Sigmoid colon (tissue), 7 donors: Measurements from ENCODE around the gene MORN5. TPM values are rescaled to one million over a fixed set of nuclear protein-coding genes. Genes with fewer than 3 reads are reported as not detected.

Experiments
- DNase-seq: peaks from one replicate; pipeline ENCODE4 v3.0.0-alpha.2; 2019
- H3K27ac ChIP-seq, 4 donors: fragments of 200-600 bp; sonication (generic); one replicate each; pipeline ENCODE4 v1.5.1; 2016 to 2019; ENCODE audit warnings: mild to moderate bottlenecking in 1 of 4
- H3K27me3 ChIP-seq, 3 donors: fragments of 200-600 bp; sonication (generic); one replicate each; pipeline ENCODE4 v1.5.1; 2019; ENCODE audit warnings: mild to moderate bottlenecking in 1 of 3
- H3K36me3 ChIP-seq, 4 donors: fragments of 200-600 bp; sonication (generic); one replicate each; pipeline ENCODE4 v1.5.1; 2016 to 2019
- H3K4me1 ChIP-seq, 4 donors: fragments of 200-600 bp; sonication (generic); one replicate each; pipeline ENCODE4 v1.5.1; 2017 to 2019
- H3K4me3 ChIP-seq, 4 donors: fragments of 200-600 bp; sonication (generic); one replicate each; pipeline ENCODE4 v1.5.1; 2017 to 2019; ENCODE audit warnings: mild to moderate bottlenecking in 2 of 4, moderate library complexity in 1 of 4
- H3K9me3 ChIP-seq, 4 donors: fragments of 200-600 bp in 3 of 4; sonication (generic) in 3 of 4; one replicate each; pipeline versions ENCODE4 v1.5.1 to v1.6.1; 2013 to 2019
- EP300 ChIP-seq, 4 donors: sonication (generic); formaldehyde crosslinking; IDR thresholded peaks; one replicate each; pipeline ENCODE4 v1.6.1; 2017; ENCODE audit warnings: antibody characterized with exemption in 4 of 4
- POLR2A ChIP-seq, 2 donors: fragments of 450-650 bp; IDR thresholded peaks; one replicate each; pipeline ENCODE4 v1.6.1; 2016; ENCODE audit warnings: antibody characterized with exemption in 2 of 2, mild to moderate bottlenecking in 2 of 2, moderate library complexity in 2 of 2
- POLR2AphosphoS5 ChIP-seq, 4 donors: sonication (generic); formaldehyde crosslinking; IDR thresholded peaks; one replicate each; pipeline ENCODE4 v1.6.1; 2017; ENCODE audit warnings: antibody characterized with exemption in 4 of 4
- WGBS, 2 donors: extraction: QIAGEN DNeasy Blood & Tissue Kit; methylation state at CpG; one replicate each; pipeline ENCODE4 v1.1.7; 2013; 5-methylcytosine and 5-hydroxymethylcytosine counted together
- intact Hi-C: fragments of 100-400 bp; cut with DNase I; formaldehyde crosslinking; loops from one replicate; pipeline ENCODE4 v1.15.1; 2023
- polyA plus RNA-seq, 3 donors: library from polyadenylated mRNA; stranded (reverse); fragments of 200-250 nt; gene quantifications; one replicate each; pipeline ENCODE4 v1.2.3, GENCODE V29; 2013
- small RNA-seq, 3 donors: library from RNA; depleted of rRNA; stranded (forward); fragments of <200 nt; gene quantifications; one replicate each; pipeline ENCODE3, GENCODE V24; 2016
- total RNA-seq, 4 donors: library from RNA; depleted of rRNA; stranded (reverse); fragments of >200 nt; gene quantifications; one replicate each; pipeline ENCODE4 v1.1.0, GENCODE V29; 2016
- TF ChIP-seq, protein P1 (sequence below), 4 experiments: fragments of 450-650 bp in 3 of 4; fragments of 200-600 bp in 1 of 4; IDR thresholded peaks; one replicate each; pipeline ENCODE4 v1.5.1; 2016 to 2019; ENCODE audit warnings: antibody characterized with exemption in 4 of 4, mild to moderate bottlenecking in 3 of 4, moderate library complexity in 2 of 4
- donor health status: healthy with polysubstance abuse.
- donor health status: Bipolar disorder and iron deficiency.
- donor health status: healthy.

Gene MORN5
- total and polyA plus RNA-seq, 7 donors: 2.4 to 45.7 (median 30.3) TPM; not detected in 1

- Histone ChIP-seq H3K27ac (no peak overlapping the region), H3K9me3 (no peaks in the 10 kb centered on the region), H3K27me3 (no peaks in the 10 kb centered on the region), H3K36me3 (peaks cover 10 to 91% (median 56%) of the 10 kb centered on the region in 4 donors), H3K4me3 (no peak overlapping the region), H3K4me1 (peaks cover 0 to 4% (median 0%) of the 10 kb centered on the region in 4 donors)
- 78 to 86% methylated on average over 3 of the region's 3 CpGs for WGBS, 2 donors
- intact Hi-C loops: no loop called here
- TF ChIP-seq EP300 (IDR thresholded peaks at IDR 0.05): no peak
- TF ChIP-seq, protein P1, sequence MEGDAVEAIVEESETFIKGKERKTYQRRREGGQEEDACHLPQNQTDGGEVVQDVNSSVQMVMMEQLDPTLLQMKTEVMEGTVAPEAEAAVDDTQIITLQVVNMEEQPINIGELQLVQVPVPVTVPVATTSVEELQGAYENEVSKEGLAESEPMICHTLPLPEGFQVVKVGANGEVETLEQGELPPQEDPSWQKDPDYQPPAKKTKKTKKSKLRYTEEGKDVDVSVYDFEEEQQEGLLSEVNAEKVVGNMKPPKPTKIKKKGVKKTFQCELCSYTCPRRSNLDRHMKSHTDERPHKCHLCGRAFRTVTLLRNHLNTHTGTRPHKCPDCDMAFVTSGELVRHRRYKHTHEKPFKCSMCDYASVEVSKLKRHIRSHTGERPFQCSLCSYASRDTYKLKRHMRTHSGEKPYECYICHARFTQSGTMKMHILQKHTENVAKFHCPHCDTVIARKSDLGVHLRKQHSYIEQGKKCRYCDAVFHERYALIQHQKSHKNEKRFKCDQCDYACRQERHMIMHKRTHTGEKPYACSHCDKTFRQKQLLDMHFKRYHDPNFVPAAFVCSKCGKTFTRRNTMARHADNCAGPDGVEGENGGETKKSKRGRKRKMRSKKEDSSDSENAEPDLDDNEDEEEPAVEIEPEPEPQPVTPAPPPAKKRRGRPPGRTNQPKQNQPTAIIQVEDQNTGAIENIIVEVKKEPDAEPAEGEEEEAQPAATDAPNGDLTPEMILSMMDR (IDR thresholded peaks at IDR 0.05): no peak
- no peak for TF ChIP-seq POLR2A (IDR thresholded peaks at IDR 0.05)
- TF ChIP-seq POLR2AphosphoS5 (IDR thresholded peaks at IDR 0.05): no peak
- DNase-seq: no peak
Measured at GRCh38 chr9:122244349-122244748, 84.6 kb downstream of the MORN5 start.

DNA sequence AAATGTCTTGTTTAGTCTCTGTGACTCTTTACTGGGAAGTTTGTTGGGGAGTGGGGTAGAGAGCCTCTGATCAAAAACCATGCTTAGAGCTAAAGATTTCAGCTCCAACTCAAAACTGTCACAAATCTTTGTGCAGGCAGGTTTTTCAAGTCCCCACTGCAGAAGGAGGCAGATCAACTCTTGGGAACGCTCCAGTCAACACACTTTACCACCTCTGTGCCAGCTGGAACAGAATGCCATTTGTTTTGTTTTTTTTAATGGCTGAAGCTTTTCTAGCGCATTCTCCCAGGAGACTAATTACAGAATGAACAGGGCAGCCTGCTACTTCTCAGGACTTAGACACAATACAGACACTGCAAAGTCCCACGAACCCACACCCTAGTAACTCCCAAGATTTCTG lies 87.0 kb downstream of the MORN5 start:
- WGBS, 2 donors: 92 to 93% methylated on average over 3 of the region's 3 CpGs
- H3K27me3 ChIP-seq: no peaks in the 10 kb centered on the region
- peaks cover 10 to 98% (median 59%) of the 10 kb centered on the region in 4 donors for H3K36me3 ChIP-seq
- H3K9me3 ChIP-seq: no peaks in the 10 kb centered on the region
- H3K27ac ChIP-seq: no peak overlapping the region
- H3K4me3 ChIP-seq: no peak overlapping the region
- DNase-seq: no peak
- H3K4me1 ChIP-seq: peaks cover 0 to 4% (median 0%) of the 10 kb centered on the region in 4 donors
- TF ChIP-seq, protein P1 (IDR thresholded peaks at IDR 0.05): no peak
- TF ChIP-seq EP300 (IDR thresholded peaks at IDR 0.05): no peak
- TF ChIP-seq POLR2A (IDR thresholded peaks at IDR 0.05): no peak
- TF ChIP-seq POLR2AphosphoS5 (IDR thresholded peaks at IDR 0.05): no peak
- intact Hi-C loops: no loop called here

DNA sequence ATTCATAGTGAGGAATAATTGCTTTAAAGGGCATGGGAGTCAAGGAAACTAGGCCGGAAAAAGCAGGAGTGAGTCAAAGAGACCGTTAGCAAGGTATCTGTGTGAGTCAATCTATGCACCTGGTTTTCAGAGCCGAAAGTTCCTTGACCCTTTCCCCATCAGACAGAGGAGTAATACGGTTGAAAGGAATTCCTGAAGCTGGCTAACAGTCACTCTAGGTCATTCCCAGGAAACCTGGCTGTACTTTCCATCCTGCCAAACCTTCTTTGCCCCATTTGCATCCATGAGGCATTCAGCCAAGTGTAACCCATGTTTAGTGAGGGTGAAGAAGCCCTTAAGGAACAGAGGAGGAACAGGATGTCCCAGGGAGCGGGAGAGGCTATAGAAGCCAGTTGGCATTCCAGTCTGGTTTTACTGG lies 88.7 kb downstream of the MORN5 start:
- 91 to 92% methylated on average over 5 of the region's 5 CpGs for WGBS, 2 donors
- H3K4me3 ChIP-seq: no peak overlapping the region
- no peaks in the 10 kb centered on the region for H3K9me3 ChIP-seq
- H3K4me1 ChIP-seq: peaks cover 0 to 8% (median 2%) of the 10 kb centered on the region in 4 donors
- no peak overlapping the region for H3K27ac ChIP-seq
- H3K36me3 ChIP-seq: peaks cover 10 to 83% (median 47%) of the 10 kb centered on the region in 4 donors
- no peak for DNase-seq
- TF ChIP-seq POLR2A (IDR thresholded peaks at IDR 0.05) (no peak), POLR2AphosphoS5 (IDR thresholded peaks at IDR 0.05) (peak in 1 of 4 donors; percentile 19)
- intact Hi-C loops: no loop called here
- H3K27me3 ChIP-seq: no peaks in the 10 kb centered on the region

Small RNAs within 50 kb of the gene (small RNA-seq; reads per million reads assigned to genes)
- gene MIR4478: 0 reads per million in 3 donors

Other genes starting within 250 kb of the MORN5 start
- 10 to 100 TPM; 27.6 to 40.7 (median 30.8) TPM for gene TTLL11, start 66.6 kb upstream of the MORN5 start, total RNA-seq
- gene TTLL11, start 66.6 kb upstream of the MORN5 start, polyA plus RNA-seq: 1 to 10 TPM; 4.2 to 7.6 (median 5.6) TPM
- gene NDUFA8, start 129 bp upstream of the MORN5 start, total RNA-seq: 100 to 1,000 TPM in 1 of 4 donors, 10 to 100 TPM in 3; 63.9 to 106 (median 88.8) TPM
- 100 to 1,000 TPM in 2 of 3 donors, 10 to 100 TPM in 1; 92.7 to 194 (median 134) TPM for gene NDUFA8, start 129 bp upstream of the MORN5 start, polyA plus RNA-seq
- 1 to 10 TPM in 3 of 4 donors, under 1 TPM in 1; 0.99 to 4.7 (median 1.5) TPM for gene LHX6, start 69.0 kb downstream of the MORN5 start, total RNA-seq
- 1 to 10 TPM in 1 of 3 donors, under 1 TPM in 2; 0.46 to 2.1 (median 0.60) TPM for gene LHX6, start 69.0 kb downstream of the MORN5 start, polyA plus RNA-seq
- gene RBM18, start 104.9 kb downstream of the MORN5 start, total RNA-seq: 10 to 100 TPM; 11.9 to 16.8 (median 13.0) TPM
- 10 to 100 TPM in 2 of 3 donors, 1 to 10 TPM in 1; 8.2 to 11.8 (median 10.2) TPM for gene RBM18, start 104.9 kb downstream of the MORN5 start, polyA plus RNA-seq
- gene MRRF, start 105.0 kb downstream of the MORN5 start, total RNA-seq: 10 to 100 TPM; 29.9 to 40.7 (median 33.9) TPM
- 10 to 100 TPM; 38.2 to 46.7 (median 38.4) TPM for gene MRRF, start 105.0 kb downstream of the MORN5 start, polyA plus RNA-seq
- 100 to 1,000 TPM in 2 of 4 donors, 10 to 100 TPM in 2; 72.6 to 150 (median 121) TPM for gene PTGS1, start 211.1 kb downstream of the MORN5 start, total RNA-seq
- 10 to 100 TPM in 1 of 3 donors, 1 to 10 TPM in 2; 3.0 to 10.8 (median 4.2) TPM for gene PTGS1, start 211.1 kb downstream of the MORN5 start, polyA plus RNA-seq